ENCODE measurements around the gene NTMT1. TPM values are rescaled to one million over a fixed set of nuclear protein-coding genes. Genes with fewer than 3 reads are reported as not detected.
A peak's percentile ranks its signal among the peaks of the same experiment; 100 is the strongest.

Gene NTMT1
- total and polyA plus RNA-seq, 9 of the 15 experiments (the other 6 are each of a cell fraction or from before 2014, with no cell fraction given): 42.1 to 116 (median 74.7) TPM

DNA sequence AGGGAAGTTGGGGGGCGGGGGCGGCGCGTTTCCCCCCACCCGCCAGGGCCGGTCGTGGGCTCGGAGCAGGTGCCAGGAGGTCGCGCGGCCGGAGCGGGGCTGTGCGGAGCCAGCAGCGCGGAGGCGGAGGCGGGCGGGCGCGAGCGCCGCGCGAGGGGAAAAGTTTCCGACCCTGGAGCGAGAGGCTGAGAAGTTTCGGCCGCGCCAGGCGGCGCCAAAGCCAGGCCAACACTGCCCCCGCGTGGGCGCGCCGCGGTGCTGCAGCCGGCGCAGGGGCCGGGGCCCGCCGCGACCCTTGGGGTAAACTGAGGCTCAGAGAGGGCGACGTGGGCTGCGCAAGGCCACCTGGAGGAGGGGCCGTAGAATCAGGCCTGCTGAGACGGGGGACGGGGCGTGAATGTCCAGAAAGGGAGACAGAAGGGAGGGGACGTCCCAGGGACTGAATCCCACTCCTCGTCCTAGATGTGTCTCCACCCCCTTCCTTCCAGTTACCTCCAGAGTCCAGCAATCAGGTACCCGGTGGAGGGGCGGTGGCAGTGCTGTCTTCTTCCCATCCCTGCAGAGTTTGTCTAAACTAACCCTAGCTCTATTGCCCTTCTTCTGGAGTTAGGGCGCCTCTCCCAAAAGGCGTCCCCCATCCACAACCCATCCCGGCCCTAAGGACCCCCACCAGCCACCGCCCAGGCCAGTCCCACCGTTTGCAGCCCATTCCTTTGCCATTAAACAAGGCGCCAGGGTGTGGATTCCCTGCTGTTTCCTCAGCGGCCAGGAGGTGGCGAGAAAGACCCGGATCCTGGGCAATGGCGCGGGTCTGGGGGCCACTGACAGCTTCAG is 15.3 kb upstream of the NTMT1 start (continued):
- TF ChIP-seq, protein P1, sequence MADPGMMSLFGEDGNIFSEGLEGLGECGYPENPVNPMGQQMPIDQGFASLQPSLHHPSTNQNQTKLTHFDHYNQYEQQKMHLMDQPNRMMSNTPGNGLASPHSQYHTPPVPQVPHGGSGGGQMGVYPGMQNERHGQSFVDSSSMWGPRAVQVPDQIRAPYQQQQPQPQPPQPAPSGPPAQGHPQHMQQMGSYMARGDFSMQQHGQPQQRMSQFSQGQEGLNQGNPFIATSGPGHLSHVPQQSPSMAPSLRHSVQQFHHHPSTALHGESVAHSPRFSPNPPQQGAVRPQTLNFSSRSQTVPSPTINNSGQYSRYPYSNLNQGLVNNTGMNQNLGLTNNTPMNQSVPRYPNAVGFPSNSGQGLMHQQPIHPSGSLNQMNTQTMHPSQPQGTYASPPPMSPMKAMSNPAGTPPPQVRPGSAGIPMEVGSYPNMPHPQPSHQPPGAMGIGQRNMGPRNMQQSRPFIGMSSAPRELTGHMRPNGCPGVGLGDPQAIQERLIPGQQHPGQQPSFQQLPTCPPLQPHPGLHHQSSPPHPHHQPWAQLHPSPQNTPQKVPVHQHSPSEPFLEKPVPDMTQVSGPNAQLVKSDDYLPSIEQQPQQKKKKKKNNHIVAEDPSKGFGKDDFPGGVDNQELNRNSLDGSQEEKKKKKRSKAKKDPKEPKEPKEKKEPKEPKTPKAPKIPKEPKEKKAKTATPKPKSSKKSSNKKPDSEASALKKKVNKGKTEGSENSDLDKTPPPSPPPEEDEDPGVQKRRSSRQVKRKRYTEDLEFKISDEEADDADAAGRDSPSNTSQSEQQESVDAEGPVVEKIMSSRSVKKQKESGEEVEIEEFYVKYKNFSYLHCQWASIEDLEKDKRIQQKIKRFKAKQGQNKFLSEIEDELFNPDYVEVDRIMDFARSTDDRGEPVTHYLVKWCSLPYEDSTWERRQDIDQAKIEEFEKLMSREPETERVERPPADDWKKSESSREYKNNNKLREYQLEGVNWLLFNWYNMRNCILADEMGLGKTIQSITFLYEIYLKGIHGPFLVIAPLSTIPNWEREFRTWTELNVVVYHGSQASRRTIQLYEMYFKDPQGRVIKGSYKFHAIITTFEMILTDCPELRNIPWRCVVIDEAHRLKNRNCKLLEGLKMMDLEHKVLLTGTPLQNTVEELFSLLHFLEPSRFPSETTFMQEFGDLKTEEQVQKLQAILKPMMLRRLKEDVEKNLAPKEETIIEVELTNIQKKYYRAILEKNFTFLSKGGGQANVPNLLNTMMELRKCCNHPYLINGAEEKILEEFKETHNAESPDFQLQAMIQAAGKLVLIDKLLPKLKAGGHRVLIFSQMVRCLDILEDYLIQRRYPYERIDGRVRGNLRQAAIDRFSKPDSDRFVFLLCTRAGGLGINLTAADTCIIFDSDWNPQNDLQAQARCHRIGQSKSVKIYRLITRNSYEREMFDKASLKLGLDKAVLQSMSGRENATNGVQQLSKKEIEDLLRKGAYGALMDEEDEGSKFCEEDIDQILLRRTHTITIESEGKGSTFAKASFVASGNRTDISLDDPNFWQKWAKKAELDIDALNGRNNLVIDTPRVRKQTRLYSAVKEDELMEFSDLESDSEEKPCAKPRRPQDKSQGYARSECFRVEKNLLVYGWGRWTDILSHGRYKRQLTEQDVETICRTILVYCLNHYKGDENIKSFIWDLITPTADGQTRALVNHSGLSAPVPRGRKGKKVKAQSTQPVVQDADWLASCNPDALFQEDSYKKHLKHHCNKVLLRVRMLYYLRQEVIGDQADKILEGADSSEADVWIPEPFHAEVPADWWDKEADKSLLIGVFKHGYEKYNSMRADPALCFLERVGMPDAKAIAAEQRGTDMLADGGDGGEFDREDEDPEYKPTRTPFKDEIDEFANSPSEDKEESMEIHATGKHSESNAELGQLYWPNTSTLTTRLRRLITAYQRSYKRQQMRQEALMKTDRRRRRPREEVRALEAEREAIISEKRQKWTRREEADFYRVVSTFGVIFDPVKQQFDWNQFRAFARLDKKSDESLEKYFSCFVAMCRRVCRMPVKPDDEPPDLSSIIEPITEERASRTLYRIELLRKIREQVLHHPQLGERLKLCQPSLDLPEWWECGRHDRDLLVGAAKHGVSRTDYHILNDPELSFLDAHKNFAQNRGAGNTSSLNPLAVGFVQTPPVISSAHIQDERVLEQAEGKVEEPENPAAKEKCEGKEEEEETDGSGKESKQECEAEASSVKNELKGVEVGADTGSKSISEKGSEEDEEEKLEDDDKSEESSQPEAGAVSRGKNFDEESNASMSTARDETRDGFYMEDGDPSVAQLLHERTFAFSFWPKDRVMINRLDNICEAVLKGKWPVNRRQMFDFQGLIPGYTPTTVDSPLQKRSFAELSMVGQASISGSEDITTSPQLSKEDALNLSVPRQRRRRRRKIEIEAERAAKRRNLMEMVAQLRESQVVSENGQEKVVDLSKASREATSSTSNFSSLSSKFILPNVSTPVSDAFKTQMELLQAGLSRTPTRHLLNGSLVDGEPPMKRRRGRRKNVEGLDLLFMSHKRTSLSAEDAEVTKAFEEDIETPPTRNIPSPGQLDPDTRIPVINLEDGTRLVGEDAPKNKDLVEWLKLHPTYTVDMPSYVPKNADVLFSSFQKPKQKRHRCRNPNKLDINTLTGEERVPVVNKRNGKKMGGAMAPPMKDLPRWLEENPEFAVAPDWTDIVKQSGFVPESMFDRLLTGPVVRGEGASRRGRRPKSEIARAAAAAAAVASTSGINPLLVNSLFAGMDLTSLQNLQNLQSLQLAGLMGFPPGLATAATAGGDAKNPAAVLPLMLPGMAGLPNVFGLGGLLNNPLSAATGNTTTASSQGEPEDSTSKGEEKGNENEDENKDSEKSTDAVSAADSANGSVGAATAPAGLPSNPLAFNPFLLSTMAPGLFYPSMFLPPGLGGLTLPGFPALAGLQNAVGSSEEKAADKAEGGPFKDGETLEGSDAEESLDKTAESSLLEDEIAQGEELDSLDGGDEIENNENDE (IDR thresholded peaks at IDR 0.05; ENCODE audit: low read depth, low read length): no peak
- no peak for TF ChIP-seq DACH1 (IDR thresholded peaks at IDR 0.05; ENCODE audit: partially characterized antibody)
- TF ChIP-seq ZNF436 (CRISPR knock-in tag; IDR thresholded peaks at IDR 0.05): no peak
- peak; percentile 63; the same call in 1 of the 2 replicates for TF ChIP-seq SMARCA5 (IDR thresholded peaks at IDR 0.05)
- no peak for TF ChIP-seq DPF2 (IDR thresholded peaks at IDR 0.05)
- peak; percentile 79 for TF ChIP-seq RBFOX2 (IDR thresholded peaks at IDR 0.05; ENCODE audit: low read depth, low read length)
- TF ChIP-seq MCM3 (IDR thresholded peaks at IDR 0.05): no peak
- TF ChIP-seq, protein P2, sequence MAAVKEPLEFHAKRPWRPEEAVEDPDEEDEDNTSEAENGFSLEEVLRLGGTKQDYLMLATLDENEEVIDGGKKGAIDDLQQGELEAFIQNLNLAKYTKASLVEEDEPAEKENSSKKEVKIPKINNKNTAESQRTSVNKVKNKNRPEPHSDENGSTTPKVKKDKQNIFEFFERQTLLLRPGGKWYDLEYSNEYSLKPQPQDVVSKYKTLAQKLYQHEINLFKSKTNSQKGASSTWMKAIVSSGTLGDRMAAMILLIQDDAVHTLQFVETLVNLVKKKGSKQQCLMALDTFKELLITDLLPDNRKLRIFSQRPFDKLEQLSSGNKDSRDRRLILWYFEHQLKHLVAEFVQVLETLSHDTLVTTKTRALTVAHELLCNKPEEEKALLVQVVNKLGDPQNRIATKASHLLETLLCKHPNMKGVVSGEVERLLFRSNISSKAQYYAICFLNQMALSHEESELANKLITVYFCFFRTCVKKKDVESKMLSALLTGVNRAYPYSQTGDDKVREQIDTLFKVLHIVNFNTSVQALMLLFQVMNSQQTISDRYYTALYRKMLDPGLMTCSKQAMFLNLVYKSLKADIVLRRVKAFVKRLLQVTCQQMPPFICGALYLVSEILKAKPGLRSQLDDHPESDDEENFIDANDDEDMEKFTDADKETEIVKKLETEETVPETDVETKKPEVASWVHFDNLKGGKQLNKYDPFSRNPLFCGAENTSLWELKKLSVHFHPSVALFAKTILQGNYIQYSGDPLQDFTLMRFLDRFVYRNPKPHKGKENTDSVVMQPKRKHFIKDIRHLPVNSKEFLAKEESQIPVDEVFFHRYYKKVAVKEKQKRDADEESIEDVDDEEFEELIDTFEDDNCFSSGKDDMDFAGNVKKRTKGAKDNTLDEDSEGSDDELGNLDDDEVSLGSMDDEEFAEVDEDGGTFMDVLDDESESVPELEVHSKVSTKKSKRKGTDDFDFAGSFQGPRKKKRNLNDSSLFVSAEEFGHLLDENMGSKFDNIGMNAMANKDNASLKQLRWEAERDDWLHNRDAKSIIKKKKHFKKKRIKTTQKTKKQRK (IDR thresholded peaks at IDR 0.05; ENCODE audit: borderline replicate concordance, low read depth, low read length): no peak
- TF ChIP-seq, protein P3, sequence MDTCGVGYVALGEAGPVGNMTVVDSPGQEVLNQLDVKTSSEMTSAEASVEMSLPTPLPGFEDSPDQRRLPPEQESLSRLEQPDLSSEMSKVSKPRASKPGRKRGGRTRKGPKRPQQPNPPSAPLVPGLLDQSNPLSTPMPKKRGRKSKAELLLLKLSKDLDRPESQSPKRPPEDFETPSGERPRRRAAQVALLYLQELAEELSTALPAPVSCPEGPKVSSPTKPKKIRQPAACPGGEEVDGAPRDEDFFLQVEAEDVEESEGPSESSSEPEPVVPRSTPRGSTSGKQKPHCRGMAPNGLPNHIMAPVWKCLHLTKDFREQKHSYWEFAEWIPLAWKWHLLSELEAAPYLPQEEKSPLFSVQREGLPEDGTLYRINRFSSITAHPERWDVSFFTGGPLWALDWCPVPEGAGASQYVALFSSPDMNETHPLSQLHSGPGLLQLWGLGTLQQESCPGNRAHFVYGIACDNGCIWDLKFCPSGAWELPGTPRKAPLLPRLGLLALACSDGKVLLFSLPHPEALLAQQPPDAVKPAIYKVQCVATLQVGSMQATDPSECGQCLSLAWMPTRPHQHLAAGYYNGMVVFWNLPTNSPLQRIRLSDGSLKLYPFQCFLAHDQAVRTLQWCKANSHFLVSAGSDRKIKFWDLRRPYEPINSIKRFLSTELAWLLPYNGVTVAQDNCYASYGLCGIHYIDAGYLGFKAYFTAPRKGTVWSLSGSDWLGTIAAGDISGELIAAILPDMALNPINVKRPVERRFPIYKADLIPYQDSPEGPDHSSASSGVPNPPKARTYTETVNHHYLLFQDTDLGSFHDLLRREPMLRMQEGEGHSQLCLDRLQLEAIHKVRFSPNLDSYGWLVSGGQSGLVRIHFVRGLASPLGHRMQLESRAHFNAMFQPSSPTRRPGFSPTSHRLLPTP (IDR thresholded peaks at IDR 0.05; ENCODE audit: borderline replicate concordance, extremely low read depth, insufficient read length): no peak

Data from K562 (cell line).